Omental fat pad (tissue), 4 donors: ENCODE measurements around the gene CUEDC2. TPM values are rescaled to one million over a fixed set of nuclear protein-coding genes. Genes with fewer than 3 reads are reported as not detected.
"Not testable (repeated sequence)": the region's sequence is repeated elsewhere in the genome, so short reads cannot be mapped to it uniquely, and the experiment has no call there.

Experiments used
- ATAC-seq: fragments of 150-250 bp; one replicate; pipeline ENCODE4 v1.9.1; 2016; ENCODE audit warnings: mild to moderate bottlenecking, moderate library complexity; ENCODE audit not compliant: low FRiP score
- DNase-seq: peaks from one replicate; pipeline ENCODE4 v3.0.0-alpha.2; 2019; ENCODE audit warnings: low spot score
- total RNA-seq, 4 donors: library from RNA; depleted of rRNA; stranded (reverse); fragments of >200 nt; gene quantifications; one replicate each; pipeline ENCODE4 v1.1.0, GENCODE V29; 2016
- TF ChIP-seq, protein P1 (sequence below), 3 donors: fragments of 450-650 bp; IDR thresholded peaks; one replicate each; pipeline ENCODE4 v1.5.1; 2016 to 2017; ENCODE audit warnings: antibody characterized with exemption in 3 of 3, mild to moderate bottlenecking in 3 of 3, moderate library complexity in 2 of 3

The CUEDC2 gene
- total RNA-seq, 4 donors from 2014 or later: 41.1 to 51.6 (median 47.2) TPM

DNA sequence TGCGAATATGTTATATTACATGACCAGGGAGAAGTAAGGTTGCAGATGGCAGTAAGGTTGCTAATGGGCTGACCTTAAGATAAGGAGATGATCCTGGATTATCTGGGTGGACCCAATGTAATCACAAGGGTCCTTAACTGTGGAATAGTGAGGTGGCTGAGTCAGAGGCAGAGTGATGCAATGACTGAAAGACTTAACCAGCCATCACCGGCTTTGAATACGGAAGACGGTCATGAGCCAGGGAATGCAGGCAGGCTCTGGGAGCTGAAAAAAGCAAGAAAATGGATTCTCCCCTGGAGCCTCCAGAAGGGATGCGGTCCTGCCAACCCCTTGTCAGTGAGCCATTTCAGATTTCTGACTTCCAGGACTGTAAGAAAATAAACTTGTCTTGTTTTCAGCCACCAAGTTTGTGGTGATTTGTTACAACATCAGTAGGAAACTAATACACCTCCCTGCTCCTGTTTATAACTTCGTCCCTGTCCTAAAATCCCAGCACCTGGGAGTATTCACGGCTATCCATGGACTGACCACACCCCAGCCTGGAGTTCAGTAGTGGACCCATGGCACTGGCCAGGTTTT is 23.6 kb upstream of the CUEDC2 start:
- ATAC-seq (peak; percentile 43), DNase-seq (no peak)
- TF ChIP-seq, protein P1, sequence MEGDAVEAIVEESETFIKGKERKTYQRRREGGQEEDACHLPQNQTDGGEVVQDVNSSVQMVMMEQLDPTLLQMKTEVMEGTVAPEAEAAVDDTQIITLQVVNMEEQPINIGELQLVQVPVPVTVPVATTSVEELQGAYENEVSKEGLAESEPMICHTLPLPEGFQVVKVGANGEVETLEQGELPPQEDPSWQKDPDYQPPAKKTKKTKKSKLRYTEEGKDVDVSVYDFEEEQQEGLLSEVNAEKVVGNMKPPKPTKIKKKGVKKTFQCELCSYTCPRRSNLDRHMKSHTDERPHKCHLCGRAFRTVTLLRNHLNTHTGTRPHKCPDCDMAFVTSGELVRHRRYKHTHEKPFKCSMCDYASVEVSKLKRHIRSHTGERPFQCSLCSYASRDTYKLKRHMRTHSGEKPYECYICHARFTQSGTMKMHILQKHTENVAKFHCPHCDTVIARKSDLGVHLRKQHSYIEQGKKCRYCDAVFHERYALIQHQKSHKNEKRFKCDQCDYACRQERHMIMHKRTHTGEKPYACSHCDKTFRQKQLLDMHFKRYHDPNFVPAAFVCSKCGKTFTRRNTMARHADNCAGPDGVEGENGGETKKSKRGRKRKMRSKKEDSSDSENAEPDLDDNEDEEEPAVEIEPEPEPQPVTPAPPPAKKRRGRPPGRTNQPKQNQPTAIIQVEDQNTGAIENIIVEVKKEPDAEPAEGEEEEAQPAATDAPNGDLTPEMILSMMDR (IDR thresholded peaks at IDR 0.05): no peak

DNA sequence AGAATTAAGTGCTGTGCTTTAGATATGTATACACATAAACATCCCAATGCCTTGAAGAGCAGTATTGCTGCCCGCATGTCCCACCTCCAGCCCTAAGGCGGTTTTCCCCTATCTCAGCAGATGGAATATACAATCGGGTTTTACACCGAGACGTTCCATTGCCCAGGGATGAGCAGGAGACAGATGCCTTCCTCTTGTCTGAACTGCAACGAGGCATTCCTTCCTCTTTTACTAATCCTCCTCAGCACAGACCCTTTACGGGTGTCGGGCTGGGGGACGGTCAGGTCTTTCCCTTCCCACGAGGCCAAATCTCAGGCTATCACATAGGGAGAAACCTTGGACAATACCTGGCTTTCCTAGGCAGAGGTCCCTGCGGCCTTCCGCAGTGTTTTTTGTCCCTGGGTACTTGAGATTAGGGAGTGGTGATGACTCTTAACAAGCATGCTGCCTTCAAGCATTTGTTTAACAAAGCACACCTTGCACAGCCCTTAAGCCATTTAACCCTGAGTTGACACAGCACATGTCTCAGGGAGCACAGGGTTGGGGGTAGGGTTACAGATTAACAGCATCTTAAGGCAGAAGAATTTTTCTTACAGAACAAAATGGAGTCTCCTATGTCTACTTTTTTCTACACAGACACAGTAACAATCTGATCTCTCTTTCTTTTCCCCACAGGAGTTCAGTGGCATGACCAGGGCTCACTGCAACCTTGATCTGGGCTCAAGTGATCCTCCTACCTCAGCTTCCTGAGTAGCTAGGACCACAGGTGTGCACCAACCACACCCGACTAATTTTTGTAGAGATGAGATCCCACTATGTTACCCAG is 22.5 kb upstream of the CUEDC2 start:
- ATAC-seq, DNase-seq: not testable (repeated sequence)

DNA sequence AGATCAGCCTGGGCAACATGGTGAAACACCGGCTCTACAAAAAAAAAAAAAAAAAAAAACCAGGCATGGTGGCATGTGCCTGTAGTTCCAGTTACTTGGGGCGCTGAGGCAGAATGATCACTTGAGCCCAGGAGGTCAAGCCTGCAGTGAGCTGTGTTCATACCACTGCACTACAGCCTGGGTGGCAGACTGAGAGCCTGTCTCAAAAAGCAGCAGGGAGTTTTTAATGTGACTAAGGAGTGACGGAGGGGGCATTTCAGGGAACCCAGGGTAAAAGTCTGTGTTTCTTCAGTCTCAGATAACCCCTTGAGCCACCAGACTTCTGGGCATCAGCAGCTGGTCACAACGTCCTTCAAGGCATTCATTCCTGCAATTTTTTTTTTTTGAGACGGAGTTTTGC is 21.1 kb upstream of the CUEDC2 start:
- ATAC-seq: no peak
- TF ChIP-seq, protein P1 (IDR thresholded peaks at IDR 0.05): no peak
- DNase-seq: no peak

GRCh38 chr10:102452672-102453340 is 20.4 kb upstream of the CUEDC2 start:
- TF ChIP-seq, protein P1 (IDR thresholded peaks at IDR 0.05): no peak
- DNase-seq (no peak), ATAC-seq (peak; percentile 22)

GRCh38 chr10:102451105-102451969 is 19.0 kb upstream of the CUEDC2 start, which contains the start of gene C10orf95:
TSS of gene C10orf95 (minus strand) at chr10:102451543. CDS start at chr10:102451093, 450 bp downstream.
- ATAC-seq (peak; percentile 22), DNase-seq (no peak)
- TF ChIP-seq, protein P1 (IDR thresholded peaks at IDR 0.05): no peak

- TF ChIP-seq, protein P1 (IDR thresholded peaks at IDR 0.05): no peak
- DNase-seq (no peak), ATAC-seq (peak; percentile 76)
Measured at GRCh38 chr10:102450374-102451104, 18.2 kb upstream of the CUEDC2 start.
